ENCODE measurements around the gene SCO2.
"Not testable (repeated sequence)": the region's sequence is repeated elsewhere in the genome, so short reads cannot be mapped to it uniquely, and the experiment has no call there.

SCO2 gene

GRCh38 chr22:50531546-50531961, 6.2 kb upstream of the SCO2 start:
- FAIRE-seq: no peak

- FAIRE-seq: no peak
Measured at GRCh38 chr22:50530877-50531545, 5.6 kb upstream of the SCO2 start.

- FAIRE-seq: no peak
Measured at GRCh38 chr22:50530580-50530876, 5.1 kb upstream of the SCO2 start.

GRCh38 chr22:50529897-50530579, 4.6 kb upstream of the SCO2 start, which contains the start of gene TYMP:
Gene TYMP (minus strand): TSS chr22:50530012. CDS start chr22:50529709, 303 bp downstream.
- no peak for FAIRE-seq

GRCh38 chr22:50529416-50529896, 4.1 kb upstream of the SCO2 start:
- FAIRE-seq: no peak

GRCh38 chr22:50528682-50529415, 3.5 kb upstream of the SCO2 start:
- no peak for FAIRE-seq

GRCh38 chr22:50527921-50528681, 2.7 kb upstream of the SCO2 start:
- FAIRE-seq: no peak

GRCh38 chr22:50526834-50527801, 1.7 kb upstream of the SCO2 start:
- FAIRE-seq: no peak

- FAIRE-seq: no peak
Measured at GRCh38 chr22:50526108-50526833, 873 bp upstream of the SCO2 start.

- FAIRE-seq: no peak
Measured at GRCh38 chr22:50525858-50526107, 385 bp upstream of the SCO2 start.

GRCh38 chr22:50524676-50525103, 708 bp downstream of the SCO2 start:
- no peak for FAIRE-seq

GRCh38 chr22:50523806-50524675, 1.4 kb downstream of the SCO2 start:
- no peak for FAIRE-seq

GRCh38 chr22:50523458-50523805, 2.0 kb downstream of the SCO2 start:
- FAIRE-seq: no peak

- no peak for FAIRE-seq
Measured at GRCh38 chr22:50522806-50523438, 2.5 kb downstream of the SCO2 start.

- FAIRE-seq: no peak
Measured at GRCh38 chr22:50522208-50522805, 3.1 kb downstream of the SCO2 start.

GRCh38 chr22:50521710-50522109, 3.7 kb downstream of the SCO2 start:
- FAIRE-seq: no peak

GRCh38 chr22:50520826-50521453, 4.5 kb downstream of the SCO2 start:
- FAIRE-seq: no peak

GRCh38 chr22:50520184-50520583, 5.2 kb downstream of the SCO2 start:
- not testable (repeated sequence) for FAIRE-seq

- no peak for FAIRE-seq
Measured at GRCh38 chr22:50519151-50519550, 6.2 kb downstream of the SCO2 start.
